ENCODE measurements around the gene HSPE1. TPM values are rescaled to one million over a fixed set of nuclear protein-coding genes. Genes with fewer than 3 reads are reported as not detected.

HSPE1 gene
- total RNA-seq, 1 donor from 2014 or later = 91.6 TPM

Other genes starting within 250 kb of the HSPE1 start
- 7.9 TPM for gene ANKRD44, start 189.6 kb upstream of the HSPE1 start, total RNA-seq
- 83.5 TPM for gene SF3B1, start 65.4 kb upstream of the HSPE1 start, total RNA-seq
- 11.4 TPM for gene COQ10B, start 46.8 kb upstream of the HSPE1 start, total RNA-seq
- 239 TPM for gene HSPD1, start 539 bp upstream of the HSPE1 start, total RNA-seq
- gene MOB4, start 15.7 kb downstream of the HSPE1 start, total RNA-seq = 5.8 TPM
- 1.1 TPM for gene RFTN2, start 175.2 kb downstream of the HSPE1 start, total RNA-seq
- gene MARS2, start 205.0 kb downstream of the HSPE1 start, total RNA-seq = 5.6 TPM